NCI-H510A treated with DMSO at 0.1 percent for 48 hours (cell line): ENCODE data around the gene COQ2.
A peak's percentile ranks its signal among the peaks of the same experiment; 100 is the strongest.
"Not testable (repeated sequence)": the region's sequence is repeated elsewhere in the genome, so short reads cannot be mapped to it uniquely, and the experiment has no call there.

Experiments
- DNase-seq: peaks from one replicate; lab custom pipeline; 2025; lab: John Stamatoyannopoulos, UW

COQ2 gene

GRCh38 chr4:83247415-83248357, 36.9 kb downstream of the COQ2 start:
- no peak for DNase-seq

GRCh38 chr4:83241132-83241531, 43.5 kb downstream of the COQ2 start:
- no peak for DNase-seq

- no peak for DNase-seq
Measured at GRCh38 chr4:83240379-83240875, 44.2 kb downstream of the COQ2 start.

DNA sequence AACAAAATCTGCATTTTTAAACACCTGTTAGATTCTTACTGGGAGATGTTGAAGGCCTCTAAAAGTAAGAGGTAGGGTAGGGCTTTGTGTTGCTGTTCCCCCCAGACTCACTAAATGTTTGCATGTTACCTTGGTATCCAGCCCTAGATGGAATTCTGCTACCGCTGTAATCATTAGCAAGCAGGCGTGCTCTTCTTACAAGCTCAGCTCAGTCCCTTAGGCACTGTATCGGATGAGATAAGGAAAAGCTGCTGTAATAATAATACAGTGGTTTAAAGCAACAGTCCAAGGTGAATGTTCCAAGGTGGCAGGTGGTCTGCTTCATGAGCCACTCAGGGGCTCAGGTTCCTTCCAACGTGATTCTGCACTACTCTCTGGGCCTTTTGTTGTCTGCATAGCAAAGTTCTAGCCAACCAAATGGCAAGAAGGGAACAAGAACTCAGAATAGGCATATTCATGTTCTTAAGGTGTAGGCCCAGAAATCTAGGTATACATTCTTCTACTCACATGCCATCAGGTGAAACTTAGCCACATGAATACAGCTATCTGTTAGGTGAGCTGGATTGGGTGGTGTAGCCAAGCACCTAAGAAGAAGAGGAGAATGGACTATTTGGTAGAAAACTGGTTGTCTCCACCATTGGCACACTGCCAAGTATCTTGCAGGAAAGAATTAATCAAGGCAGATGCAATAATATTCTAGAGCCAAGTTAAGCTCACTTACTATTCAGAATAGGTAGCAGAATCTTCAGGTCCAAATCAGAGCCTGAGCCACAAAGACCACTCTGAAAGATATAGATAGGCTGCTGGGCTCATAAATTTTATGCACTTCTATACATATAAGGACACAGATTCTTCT, 46.0 kb downstream of the COQ2 start:
- no peak for DNase-seq

- DNase-seq = no peak
Measured at GRCh38 chr4:83237591-83237990, 47.0 kb downstream of the COQ2 start.

- not testable (repeated sequence) for DNase-seq
Measured at GRCh38 chr4:83235645-83236133, 48.9 kb downstream of the COQ2 start.

DNA sequence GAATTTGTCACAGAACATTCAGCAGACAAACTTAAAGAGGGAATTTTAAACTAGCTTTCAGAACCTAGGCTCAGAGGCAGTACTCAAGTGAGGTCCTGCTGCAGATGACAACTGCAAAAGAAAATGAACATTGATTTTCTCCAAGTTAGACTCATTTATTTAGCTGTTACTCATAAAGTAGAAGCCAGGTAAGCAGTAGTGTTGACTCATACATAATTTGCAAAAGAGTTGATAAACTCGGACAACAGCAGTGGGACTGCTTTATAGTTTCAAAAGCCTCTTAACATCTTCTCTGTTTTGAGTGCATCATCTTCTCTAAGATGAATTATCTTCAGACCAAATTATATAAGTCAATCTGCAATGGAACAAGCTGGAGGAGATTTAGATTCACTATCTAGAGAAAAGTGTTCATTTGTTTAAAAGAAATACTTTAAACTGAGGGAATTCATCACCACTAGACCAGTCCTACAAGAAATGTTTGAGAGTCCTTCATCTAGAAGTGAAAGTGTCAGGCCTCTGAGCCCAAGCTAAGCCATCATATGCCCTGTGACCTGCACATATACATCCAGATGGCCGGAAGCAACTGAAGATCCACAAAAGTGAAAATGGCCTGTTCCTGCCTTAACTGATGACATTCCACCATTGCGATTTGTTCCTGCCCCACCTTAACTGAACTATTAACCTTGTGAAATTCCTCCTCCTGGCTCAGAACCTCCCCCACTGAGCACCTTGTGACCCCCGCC, 49.5 kb downstream of the COQ2 start:
- no peak for DNase-seq

- not testable (repeated sequence) for DNase-seq
Measured at GRCh38 chr4:83234387-83234786, 50.2 kb downstream of the COQ2 start.

DNA sequence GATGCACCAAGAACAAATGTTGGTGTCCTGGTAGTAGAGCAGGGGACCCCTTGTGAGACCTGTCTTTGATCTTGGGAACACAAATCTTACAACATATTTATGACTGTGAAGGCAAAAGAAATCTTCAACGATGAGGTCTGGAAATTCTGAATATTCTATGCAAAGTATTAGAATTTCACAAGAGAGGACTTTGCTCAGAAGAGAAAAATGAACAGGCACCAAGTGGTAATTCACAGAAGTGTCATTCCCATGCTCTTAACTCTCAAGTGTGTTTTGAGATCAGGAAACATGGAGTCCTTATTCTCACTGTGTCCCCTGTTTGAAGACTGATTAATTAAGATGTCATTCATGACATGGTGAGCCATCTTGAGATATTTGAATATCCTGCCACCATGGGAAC, 52.5 kb downstream of the COQ2 start:
- DNase-seq = no peak

DNA sequence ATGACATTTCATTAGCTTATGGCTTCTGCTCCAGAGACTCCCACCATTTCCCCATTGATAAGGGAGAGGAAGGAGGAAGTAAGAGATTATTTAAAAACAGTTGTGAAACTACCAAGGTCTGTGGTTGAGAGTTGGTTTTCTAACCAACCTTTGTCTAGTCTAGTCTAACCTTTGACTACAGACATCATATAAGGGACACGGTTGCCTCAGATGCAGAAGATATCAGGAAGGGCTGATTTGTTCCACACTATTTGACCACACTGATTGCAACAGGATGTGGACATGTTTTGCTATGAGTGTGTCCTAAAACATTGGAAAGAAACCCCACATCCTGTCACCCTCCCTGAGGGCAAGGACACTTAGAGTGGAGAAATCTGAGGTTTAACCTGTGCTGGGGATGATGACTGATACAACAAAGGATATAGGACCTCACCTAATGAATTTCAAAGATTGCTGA, 53.0 kb downstream of the COQ2 start:
- DNase-seq = no peak

- no peak for DNase-seq
Measured at GRCh38 chr4:83230928-83231327, 53.7 kb downstream of the COQ2 start.

- DNase-seq = no peak
Measured at GRCh38 chr4:83229791-83230190, 54.8 kb downstream of the COQ2 start.

DNA sequence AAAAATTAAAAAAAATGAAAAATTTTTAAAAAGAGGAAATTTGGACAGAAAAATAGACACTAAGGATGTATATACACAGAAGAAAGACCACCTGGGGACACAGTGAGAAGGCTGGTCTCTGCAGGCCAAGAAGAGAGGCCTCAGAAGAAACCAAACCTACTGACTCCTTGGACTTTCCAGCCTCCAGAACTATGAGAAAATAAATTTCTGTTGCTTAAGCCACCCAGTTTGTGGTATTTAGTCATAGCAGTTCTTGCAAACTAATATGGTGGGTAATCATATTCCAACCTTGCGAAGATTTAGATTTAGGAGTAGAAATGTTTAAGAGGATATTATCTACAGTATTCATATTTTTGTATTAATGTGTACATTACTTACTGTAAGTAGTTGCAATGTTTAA, 56.4 kb downstream of the COQ2 start:
- DNase-seq = no peak

- no peak for DNase-seq
Measured at GRCh38 chr4:83224502-83225197, 59.9 kb downstream of the COQ2 start.

DNA sequence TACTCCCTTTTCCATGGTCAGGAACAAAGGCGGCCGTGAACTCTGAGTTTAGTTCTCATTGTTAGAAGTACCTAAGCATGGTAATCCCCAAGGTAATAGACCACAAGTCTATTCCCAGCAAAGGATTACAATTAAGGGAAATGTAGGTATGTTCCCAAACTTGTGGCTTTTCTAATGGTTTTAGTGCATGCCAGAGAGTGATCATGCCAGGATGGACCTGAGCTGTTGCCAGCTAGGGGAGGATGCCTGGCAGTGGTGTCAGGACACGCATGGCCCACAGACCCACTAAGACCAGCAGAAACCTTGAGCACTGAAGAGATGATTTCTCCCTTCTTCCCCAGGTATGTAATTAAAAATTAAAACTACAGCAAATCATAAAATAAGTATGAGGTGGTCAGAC, 60.8 kb downstream of the COQ2 start:
- DNase-seq = no peak

GRCh38 chr4:83221897-83222441, 62.6 kb downstream of the COQ2 start:
- no peak for DNase-seq

DNA sequence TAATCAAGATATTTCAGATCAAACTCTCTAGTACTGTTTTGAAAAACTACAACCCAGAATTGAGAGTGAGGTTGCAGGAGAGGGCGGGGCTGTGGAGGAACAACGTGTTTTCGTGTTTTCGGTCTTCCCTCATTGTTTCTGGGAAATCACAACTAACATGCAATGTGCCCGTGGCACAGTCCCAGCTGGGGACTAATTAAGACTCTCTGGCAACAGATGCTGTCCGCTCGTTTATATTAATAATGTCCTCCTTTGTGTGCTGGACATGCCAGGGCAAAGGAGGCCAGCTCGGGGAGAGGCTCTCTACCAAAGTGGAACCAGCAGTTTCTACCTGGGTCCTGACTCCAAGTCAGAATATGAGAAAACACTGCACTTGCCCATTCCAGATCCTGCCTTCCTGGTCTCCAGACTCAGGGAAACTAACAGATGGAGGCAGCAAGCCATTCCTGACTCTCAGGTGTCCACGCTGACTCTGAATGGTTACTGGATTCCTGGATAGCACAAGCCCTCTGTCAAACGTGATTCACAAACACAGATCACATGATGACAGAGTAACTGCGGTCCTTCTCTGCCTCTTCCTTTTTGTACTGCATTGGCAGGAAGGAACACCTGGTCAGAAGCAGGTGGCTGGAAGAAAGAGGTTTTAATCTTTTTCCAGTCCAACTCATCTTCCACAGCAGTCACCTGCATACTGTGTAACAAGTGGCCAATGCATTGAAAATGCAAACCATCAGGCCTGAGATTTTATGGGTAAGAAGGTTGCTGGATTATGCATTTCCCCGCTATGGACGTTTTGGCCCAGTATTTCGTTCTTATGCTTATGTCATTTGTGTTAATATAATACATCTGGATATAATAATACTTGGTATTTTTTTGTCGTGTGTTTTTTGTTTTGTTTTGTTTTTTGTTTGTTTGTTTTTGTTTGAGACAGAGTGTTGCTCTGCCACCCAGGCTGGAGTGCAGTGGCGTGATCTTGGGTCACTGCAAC, 65.0 kb downstream of the COQ2 start:
- DNase-seq = peak; percentile 54

DNA sequence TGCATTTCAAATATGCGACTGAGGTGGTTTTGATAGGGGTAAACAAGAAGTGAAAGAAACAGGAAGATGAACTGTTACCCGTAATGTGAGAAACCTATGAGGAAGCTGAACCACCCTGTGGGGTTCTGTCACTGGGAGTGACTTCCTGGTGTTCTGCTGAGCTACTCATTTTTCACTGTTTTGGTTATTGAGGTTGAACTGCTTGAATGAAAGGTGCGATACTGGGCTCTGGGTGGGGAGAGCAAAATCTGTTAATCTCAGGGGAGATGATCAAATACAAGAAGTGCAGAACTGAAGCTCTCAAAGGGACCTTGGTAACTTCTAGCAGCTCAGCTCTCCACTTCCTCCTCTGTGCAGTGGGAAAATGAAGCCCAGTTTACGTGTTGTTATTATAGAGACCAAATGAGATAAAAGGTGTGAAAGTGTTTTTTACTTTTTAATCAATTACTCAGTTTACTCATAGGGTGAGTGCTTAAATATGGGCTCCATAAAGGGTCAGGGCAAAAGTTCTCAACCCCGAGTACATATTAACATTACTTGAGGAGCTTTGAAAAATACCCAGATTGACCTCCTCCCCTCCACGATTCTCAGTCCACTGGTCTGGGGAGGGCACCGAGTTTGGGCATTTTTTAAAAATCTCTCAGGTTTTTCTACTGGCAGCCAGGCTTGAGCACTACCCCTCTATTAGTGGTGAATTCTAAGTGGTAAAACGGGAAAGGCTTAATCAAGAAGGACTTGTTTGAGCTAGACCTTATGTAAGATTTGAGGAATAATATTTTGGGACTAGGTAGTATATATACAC, 66.7 kb downstream of the COQ2 start:
- no peak for DNase-seq
